Panc1 (cell line): ENCODE results near the gene C4orf50.

ENCODE experiments used
- CTCF ChIP-seq: fragments of 450-650 bp; IDR thresholded peaks from 2 replicates; pipeline ENCODE4 v1.5.1; 2017; ENCODE audit warnings: mild to moderate bottlenecking
- POLR2AphosphoS5 ChIP-seq: IDR thresholded peaks from 2 replicates; pipeline ENCODE4 v1.6.1; 2012; ENCODE audit warnings: mild to moderate bottlenecking, low read depth, low read length, moderate library complexity
- TCF7L2 ChIP-seq: IDR thresholded peaks from 2 replicates; pipeline ENCODE4 v1.6.1; 2011; ENCODE audit warnings: mild to moderate bottlenecking, low read depth, low read length, inconsistent platforms

- TF ChIP-seq CTCF (no peak), POLR2AphosphoS5 (no peak), TCF7L2 (no peak)
Observed at GRCh38 chr4:6008766-6009385, 9.4 kb downstream of the C4orf50 start.
